HS-5 (cell line): Measurements from ENCODE around the gene C16orf82.
A peak's percentile ranks its signal among the peaks of the same experiment; 100 is the strongest.
"Not testable (repeated sequence)": the region's sequence is repeated elsewhere in the genome, so short reads cannot be mapped to it uniquely, and the experiment has no call there.

Experiments
- DNase-seq: peaks from one replicate; pipeline ENCODE4 v3.0.0-alpha.2; 2012; ENCODE audit warnings: low read depth

Gene C16orf82

GRCh38 chr16:27066668-27067537 lies at the start of gene C16orf82:
Gene C16orf82 (plus strand): TSS chr16:27066927.
- DNase-seq, result no peak

GRCh38 chr16:27020031-27020430 lies 46.7 kb upstream of the C16orf82 start:
- no peak for DNase-seq

- DNase-seq, result no peak
These were observed 42.7 kb upstream of the C16orf82 start for GRCh38 chr16:27024010-27024409.

GRCh38 chr16:27025581-27025980 lies 41.1 kb upstream of the C16orf82 start:
- DNase-seq, result no peak

GRCh38 chr16:27027971-27028370 lies 38.8 kb upstream of the C16orf82 start:
- no peak for DNase-seq

GRCh38 chr16:27028591-27029110 lies 38.1 kb upstream of the C16orf82 start:
- no peak for DNase-seq

GRCh38 chr16:27029525-27029924 lies 37.2 kb upstream of the C16orf82 start:
- DNase-seq, result no peak

GRCh38 chr16:27033281-27033979 lies 33.3 kb upstream of the C16orf82 start:
- DNase-seq, result no peak

GRCh38 chr16:27040732-27041131 lies 26.0 kb upstream of the C16orf82 start:
- DNase-seq, result no peak

- DNase-seq, result no peak
These were observed 19.7 kb upstream of the C16orf82 start for GRCh38 chr16:27046958-27047518.

GRCh38 chr16:27048316-27048715 lies 18.4 kb upstream of the C16orf82 start:
- no peak for DNase-seq

GRCh38 chr16:27049117-27049516 lies 17.6 kb upstream of the C16orf82 start:
- DNase-seq, result no peak

GRCh38 chr16:27052007-27052406 lies 14.7 kb upstream of the C16orf82 start:
- no peak for DNase-seq

GRCh38 chr16:27053996-27054395 lies 12.7 kb upstream of the C16orf82 start:
- no peak for DNase-seq

GRCh38 chr16:27058299-27058698 lies 8.4 kb upstream of the C16orf82 start:
- DNase-seq, result no peak

- DNase-seq, result no peak
These were observed 4.0 kb downstream of the C16orf82 start for GRCh38 chr16:27070776-27071175.

GRCh38 chr16:27073733-27074132 lies 7.0 kb downstream of the C16orf82 start:
- no peak for DNase-seq

- DNase-seq, result peak; percentile 1
These were observed 14.2 kb downstream of the C16orf82 start for GRCh38 chr16:27080895-27081294.

- DNase-seq, result no peak
These were observed 17.1 kb downstream of the C16orf82 start for GRCh38 chr16:27083861-27084261.

- DNase-seq, result no peak
These were observed 17.7 kb downstream of the C16orf82 start for GRCh38 chr16:27084307-27085028.

- DNase-seq, result no peak
These were observed 18.5 kb downstream of the C16orf82 start for GRCh38 chr16:27085182-27085581.

- DNase-seq, result not testable (repeated sequence)
These were observed 19.3 kb downstream of the C16orf82 start for GRCh38 chr16:27086031-27086430.
